Astrocyte of the hippocampus (primary cell): ENCODE measurements around the gene TPST1.
"Not testable (repeated sequence)": the region's sequence is repeated elsewhere in the genome, so short reads cannot be mapped to it uniquely, and the experiment has no call there.

Experiments
- DNase-seq: peaks from one replicate; pipeline ENCODE4 v3.0.0; 2011; ENCODE audit warnings: low read depth, low spot score

TPST1 gene

GRCh38 chr7:66330961-66331360 lies 125.8 kb downstream of the TPST1 start:
- no peak for DNase-seq

GRCh38 chr7:66331883-66332282 lies 126.7 kb downstream of the TPST1 start:
- DNase-seq: no peak

GRCh38 chr7:66333443-66333842 lies 128.3 kb downstream of the TPST1 start:
- DNase-seq: no peak

- DNase-seq: no peak
Measured at GRCh38 chr7:66335318-66335717, 130.2 kb downstream of the TPST1 start.

DNA sequence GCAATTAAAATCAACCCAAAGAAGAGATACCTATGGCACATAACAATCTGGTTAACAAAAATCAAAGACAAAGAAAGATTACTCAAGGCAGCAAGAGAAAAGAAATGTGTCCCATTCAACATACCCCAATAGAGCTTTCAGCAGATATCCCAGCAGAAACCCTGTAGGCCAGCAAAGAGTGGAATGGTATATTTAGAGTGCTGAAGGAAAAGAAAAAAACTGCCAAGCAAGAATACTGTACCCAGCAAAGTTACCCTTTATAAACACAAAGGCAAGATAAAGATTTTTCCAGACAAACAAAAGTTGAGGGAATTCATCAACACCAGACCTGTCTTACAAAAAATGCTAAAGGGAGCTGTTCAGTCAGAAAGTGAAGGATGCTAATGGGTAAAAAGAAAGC lies 131.6 kb downstream of the TPST1 start:
- DNase-seq: no peak

DNA sequence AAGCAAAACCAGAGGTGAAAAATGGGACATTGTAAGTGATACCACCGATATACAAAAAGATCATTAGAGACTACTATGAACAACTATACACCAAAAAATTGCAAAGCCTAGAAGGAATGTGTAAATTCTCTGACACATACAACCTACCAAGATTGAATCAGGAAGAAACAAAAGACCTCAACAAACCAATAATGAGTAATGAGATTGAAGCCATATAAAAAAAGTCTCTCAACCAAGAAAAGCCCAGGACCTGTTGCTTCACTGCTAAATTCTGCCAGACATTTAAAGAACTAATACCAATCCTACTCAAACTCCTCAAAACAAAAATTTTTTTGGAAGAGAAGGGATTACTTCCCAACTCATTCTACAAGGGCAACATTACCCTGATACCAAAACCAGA lies 134.0 kb downstream of the TPST1 start:
- no peak for DNase-seq

DNA sequence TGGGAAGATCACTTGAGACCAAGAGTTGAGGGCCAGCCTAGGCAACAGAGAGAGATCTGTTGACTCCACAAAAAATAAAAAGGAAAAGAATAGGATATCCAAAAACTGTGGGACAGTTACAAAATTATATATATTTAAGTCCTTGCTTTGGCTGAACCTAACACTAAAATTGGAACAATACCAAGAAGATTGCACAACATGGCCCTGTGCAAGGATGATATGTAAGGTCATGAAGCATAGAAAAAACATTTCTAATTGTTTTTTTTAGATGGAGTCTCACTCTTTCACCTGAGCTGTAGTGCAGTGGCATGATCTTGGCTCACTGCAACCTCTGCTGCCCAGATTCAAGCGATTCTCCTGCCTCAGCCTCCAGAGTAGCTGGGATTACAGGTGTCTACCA lies 139.0 kb downstream of the TPST1 start:
- DNase-seq: no peak

DNA sequence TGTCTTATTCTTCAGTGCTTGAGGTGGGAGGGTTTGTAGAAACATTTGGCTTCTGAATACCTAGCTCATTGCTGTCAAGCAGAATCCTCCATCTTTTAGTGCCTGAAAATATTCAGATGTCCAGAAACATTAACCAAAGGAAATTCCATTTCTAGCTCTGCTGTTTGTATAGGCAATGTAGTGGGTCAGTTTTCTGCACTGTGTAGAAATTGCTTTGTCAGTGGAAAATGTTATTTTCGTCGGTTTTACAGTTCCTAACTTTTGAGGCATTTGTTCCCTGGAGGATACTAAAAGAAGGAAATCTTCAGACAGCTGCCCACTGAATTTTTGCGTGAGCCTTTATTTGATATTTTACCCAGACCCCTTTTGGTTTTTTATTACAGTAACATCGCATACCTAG lies 143.4 kb downstream of the TPST1 start:
- DNase-seq: no peak

DNA sequence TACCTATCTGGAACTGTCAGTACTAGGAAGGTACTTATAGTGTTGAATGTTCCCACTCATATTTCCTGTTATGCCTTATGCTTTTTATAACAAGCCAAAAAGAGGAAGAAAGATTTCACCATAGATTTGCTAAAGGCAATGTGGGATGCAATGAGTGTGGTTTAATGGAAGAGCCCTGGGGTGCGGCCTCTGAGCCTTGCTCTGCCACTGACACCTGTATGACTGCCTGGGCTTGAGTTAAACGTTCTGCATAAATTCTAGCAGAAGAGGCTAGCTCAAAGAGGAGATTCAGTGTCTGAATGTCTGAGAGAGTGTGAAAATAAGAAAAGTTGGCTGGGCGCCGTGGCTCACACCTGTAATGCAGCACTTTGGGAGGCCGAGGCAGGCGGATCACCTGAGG lies 143.8 kb downstream of the TPST1 start:
- no peak for DNase-seq

DNA sequence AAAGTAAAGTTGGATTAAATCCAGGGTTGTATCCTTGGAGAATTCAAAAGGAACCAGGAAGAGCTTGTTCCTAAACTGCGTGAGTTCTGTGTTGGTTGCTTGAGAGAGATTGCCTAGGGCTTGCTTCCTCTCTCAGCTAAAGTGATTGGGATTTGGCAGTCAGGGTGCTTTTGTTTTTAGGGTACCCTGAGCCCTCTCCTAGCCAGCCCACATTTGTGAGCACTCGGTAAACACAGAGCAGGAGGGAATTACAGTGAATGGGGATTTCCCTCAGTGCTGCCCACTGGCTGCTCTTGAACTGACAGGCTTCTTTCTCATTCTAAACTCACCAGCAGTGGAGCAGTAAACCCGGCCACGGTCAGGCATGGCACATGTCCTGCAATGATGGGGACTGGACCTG lies 146.9 kb downstream of the TPST1 start:
- DNase-seq: peak; percentile 55

DNA sequence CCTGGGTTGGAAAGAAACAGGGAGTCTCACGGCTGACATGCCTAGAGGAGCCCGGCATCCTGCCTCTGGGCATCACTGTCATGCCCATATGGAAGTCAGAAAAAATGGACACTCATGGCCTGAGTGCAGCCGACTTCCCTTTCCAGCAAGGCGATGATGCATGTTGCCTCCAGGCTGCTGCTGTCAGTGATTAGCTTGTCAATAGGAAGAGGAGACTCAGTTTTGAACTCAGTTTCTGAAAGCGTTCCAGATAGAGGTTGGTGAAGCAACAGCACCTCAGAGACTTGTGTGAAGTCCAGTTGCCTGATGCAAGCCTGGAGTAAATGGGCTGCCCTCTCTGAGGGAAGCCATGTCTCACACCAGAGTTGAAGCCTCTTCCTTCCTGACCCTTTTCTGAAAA lies 148.4 kb downstream of the TPST1 start:
- no peak for DNase-seq

DNA sequence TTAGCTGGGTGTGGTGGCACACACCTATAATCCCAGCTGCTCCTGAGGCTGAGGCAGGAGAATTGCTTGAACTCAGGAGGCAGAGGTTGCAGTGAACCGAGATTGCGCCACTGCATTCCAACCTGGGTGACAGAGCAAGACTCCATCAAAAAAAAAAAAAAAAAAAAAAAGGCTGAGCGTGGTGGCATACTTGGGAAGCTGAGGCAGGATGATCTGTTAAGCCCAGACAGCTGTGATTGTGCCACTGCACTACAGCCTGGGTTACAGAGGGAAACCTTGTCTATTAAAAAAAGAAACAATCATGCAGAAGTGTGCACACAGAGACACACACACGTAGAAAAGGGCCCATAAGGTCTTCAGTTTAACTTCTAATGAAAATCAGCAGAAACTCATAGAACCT lies 150.6 kb downstream of the TPST1 start:
- DNase-seq: no peak

GRCh38 chr7:66356277-66356721 lies 151.2 kb downstream of the TPST1 start:
- peak; percentile 20 for DNase-seq

GRCh38 chr7:66357087-66357486 lies 152.0 kb downstream of the TPST1 start:
- DNase-seq: no peak

GRCh38 chr7:66359656-66360211 lies 154.6 kb downstream of the TPST1 start:
- DNase-seq: no peak

DNA sequence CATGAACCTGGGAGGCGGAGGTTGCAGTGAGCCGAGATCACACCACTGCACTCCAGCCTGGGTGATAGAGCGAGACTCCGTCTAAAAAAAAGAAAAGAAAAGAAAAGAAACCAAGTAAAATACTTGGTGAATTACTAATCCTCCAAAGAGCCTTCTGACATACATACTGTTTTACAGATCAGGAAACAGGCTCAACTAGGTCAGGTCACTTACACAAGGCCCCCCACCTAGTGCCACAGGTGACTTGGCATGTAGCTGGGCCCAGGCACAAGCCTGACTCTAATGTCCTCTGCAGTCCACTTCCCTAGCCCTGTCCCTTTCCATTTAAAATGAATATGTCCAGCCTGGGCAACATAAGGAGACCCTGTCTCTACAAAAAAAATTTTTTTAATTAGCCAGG lies 157.0 kb downstream of the TPST1 start:
- no peak for DNase-seq

DNA sequence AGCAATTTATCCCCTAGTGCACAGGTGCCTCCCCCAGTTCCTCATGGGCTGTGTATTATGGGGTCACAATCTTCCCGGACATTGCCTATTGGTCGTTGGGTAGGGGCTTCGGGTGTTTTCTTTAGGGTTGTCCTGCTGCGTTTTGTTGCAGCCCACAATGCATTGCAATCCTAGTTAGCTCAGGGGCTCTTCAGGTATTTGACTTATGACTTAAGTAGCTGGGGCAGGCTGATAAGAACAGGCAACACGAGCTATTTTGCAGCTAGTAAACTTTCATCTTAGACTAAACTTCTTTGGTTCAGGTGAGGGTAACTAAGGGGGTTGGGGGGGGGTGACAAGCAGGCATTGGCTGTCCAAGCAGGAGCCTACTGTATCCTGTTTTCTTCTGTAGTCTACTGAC lies 158.5 kb downstream of the TPST1 start:
- no peak for DNase-seq

GRCh38 chr7:66365031-66365430 lies 159.9 kb downstream of the TPST1 start:
- DNase-seq: not testable (repeated sequence)

- DNase-seq: no peak
Measured at GRCh38 chr7:66371096-66371824, 166.1 kb downstream of the TPST1 start.

DNA sequence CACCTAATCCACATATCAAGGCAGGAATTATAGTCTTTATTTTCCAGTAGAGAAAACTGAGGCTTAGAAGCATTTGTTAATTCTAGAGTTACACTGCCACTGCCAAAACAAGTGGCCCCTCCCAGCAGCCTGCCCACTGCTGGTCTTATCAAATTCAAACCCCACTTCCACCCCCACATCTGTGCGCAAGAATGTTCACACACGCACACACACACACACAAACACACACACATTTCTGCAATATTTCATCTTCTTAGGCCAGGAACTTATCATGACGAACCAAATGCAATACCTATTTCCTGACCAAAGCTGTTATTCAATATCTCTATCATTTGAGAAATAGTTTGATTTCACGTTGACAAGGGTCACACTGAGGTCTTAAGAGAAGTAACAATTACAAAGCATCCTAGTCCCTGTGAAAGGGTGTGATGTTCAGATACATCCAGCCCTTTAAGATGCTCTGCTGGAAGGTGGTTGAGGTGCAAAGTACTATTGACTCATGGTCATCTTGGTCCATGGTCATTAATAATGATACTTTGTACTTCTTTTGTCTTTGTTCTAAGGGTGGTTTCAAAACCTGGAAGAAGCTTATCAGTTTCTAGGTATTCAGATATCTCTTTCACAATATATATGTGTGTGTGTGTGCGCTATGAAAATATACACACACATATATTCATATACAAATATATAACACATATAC lies 169.2 kb downstream of the TPST1 start:
- DNase-seq: not testable (repeated sequence)

GRCh38 chr7:66376264-66376945 lies 171.3 kb downstream of the TPST1 start:
- DNase-seq: no peak

DNA sequence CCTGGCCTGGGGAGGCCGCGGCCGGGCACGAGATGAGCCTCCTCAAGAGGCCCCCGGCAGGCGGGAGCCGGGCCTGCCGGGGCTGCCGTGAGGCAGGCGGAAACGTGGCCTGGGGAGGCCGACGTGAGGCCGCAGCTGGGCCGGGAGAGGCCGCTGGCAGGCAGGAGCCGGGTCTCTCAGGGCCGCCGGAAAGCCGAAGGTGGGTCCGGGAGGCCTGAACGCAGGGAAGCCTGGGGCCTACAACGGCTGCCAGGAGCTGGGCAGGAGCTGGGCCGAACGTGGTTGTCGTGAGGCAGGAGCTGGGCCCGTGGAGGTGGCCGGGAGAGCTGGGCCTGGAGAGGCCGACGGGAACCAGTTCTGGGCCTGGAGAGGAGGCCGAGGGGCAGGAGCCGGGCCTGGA lies 171.9 kb downstream of the TPST1 start:
- DNase-seq: no peak
